ENCODE measurements around the gene CDC14B. TPM values are rescaled to one million over a fixed set of nuclear protein-coding genes. Genes with fewer than 3 reads are reported as not detected.

CDC14B gene
- total RNA-seq, 4 donors from 2014 or later: 45.9 to 59.8 (median 47.2) TPM

DNA sequence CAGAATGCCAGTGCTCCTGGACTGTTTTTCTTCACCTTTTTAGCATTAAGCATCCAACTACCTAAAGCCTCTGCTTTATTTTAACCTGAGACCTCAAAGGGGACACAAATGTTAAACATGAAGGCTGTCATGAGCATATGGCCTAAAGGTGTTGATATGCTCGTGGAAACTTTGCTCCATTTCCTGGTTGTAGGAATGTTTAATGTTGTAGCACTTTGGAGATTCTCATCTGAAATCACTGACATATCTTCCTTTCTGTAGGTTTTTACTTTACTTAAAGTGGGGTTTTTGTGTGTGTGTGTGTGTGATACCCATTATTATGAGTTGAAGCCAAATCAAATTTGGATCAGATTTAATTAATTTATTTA, 132.6 kb downstream of the CDC14B start:
- TF ChIP-seq, protein P1, sequence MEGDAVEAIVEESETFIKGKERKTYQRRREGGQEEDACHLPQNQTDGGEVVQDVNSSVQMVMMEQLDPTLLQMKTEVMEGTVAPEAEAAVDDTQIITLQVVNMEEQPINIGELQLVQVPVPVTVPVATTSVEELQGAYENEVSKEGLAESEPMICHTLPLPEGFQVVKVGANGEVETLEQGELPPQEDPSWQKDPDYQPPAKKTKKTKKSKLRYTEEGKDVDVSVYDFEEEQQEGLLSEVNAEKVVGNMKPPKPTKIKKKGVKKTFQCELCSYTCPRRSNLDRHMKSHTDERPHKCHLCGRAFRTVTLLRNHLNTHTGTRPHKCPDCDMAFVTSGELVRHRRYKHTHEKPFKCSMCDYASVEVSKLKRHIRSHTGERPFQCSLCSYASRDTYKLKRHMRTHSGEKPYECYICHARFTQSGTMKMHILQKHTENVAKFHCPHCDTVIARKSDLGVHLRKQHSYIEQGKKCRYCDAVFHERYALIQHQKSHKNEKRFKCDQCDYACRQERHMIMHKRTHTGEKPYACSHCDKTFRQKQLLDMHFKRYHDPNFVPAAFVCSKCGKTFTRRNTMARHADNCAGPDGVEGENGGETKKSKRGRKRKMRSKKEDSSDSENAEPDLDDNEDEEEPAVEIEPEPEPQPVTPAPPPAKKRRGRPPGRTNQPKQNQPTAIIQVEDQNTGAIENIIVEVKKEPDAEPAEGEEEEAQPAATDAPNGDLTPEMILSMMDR (IDR thresholded peaks at IDR 0.05; ENCODE audit: low read depth): no peak

DNA sequence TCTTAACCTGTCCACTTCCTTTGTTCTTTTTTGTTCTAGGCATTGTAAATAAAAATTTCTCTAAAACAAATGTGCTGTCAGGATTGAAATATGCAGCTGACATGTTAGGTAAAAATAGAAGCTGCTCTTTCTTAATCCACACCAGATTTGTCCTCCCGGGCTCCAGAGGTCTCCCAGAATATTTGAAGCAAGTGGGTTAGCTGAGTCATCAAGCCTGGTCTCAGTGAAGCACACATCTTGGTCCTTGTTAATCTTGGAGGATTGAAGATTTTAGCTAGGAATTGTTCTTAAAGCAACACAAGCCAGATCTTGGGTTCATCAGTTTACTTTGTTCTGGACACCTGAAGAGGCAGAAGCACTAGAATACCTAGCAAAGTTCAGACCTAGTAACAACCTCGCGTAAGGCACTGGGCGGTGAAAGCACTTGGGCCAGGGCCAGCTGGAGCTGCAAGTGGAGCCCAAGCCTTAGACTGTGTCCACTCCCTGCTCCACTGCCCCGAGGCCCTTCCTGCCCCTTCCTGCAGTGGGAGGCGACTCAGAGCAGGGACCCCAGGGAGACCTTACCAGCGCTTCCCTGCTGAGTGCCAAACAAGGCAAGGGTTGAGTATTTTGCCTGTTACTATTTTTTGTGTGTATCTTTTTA, 133.1 kb downstream of the CDC14B start:
- TF ChIP-seq, protein P1 (IDR thresholded peaks at IDR 0.05; ENCODE audit: low read depth): no peak

DNA sequence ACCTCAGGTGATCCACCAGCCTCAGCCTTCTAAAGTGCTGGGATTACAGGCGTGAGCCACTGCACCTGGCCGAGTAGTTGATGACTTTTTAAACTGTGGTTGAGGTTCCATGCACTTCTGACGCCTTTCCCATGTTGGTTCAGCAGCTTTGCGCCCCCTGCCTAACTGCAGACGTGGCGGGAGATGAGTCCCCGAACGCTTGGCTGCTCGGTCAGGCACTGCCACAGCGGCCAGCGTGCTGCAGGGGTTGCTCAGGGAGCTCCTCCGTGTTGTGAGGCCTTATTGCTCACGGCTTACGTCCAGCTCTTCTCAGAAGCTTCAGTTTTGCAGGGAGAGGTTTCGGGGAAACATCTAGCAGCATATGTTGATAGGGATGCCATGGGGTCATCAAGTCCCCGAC, 134.4 kb downstream of the CDC14B start:
- TF ChIP-seq, protein P1 (IDR thresholded peaks at IDR 0.05; ENCODE audit: low read depth): no peak

DNA sequence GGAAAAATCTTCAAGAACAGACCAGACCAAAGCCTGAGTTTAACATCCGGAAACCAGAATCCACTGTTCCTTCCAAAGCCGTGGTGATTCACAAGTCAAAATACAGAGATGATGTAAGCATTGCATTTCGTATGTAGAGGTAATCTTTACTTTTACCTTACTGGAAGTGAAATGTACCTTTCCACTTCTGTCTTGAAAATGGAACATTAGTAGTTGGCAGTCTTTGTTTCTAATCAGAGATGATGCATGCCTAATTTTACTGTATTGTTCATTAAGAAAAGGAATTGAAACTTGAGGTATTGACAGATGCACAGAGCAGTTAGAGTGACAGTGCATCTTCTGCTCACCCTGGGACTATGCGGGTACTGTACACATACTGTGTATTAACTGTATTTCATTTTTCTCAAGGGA, 135.1 kb downstream of the CDC14B start:
- TF ChIP-seq, protein P1 (IDR thresholded peaks at IDR 0.05; ENCODE audit: low read depth): no peak

DNA sequence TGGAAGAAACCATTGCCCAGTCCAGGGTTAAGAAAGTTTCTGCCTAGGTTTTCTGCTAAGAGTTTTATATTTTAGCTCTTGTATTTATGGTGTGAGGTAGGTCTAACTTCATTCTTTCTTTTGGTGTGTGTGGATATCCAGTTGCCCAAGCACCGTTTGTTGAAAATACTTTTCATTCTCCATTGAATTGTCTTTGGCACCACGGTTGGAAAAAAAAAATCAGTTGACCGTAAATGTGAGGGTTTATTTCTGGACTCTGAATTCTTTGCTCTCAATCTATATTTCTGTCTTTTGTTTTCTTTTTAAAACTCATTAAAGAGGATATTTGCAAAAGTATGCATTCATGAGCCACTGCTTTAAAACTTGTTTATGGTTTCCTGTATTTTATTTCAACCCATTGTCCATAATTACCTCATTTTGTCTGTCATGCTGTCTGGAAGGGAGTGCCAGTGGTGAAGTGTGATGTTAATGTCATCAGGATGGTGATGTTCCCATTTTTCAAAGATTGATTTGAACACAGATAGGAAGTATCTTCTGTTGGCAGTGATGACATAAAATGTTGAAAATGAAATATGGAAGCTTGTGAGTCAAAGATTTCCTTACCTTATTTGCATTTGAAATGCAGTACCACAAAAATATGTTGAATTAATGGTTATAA, 135.8 kb downstream of the CDC14B start:
- TF ChIP-seq, protein P1 (IDR thresholded peaks at IDR 0.05; ENCODE audit: low read depth): no peak

DNA sequence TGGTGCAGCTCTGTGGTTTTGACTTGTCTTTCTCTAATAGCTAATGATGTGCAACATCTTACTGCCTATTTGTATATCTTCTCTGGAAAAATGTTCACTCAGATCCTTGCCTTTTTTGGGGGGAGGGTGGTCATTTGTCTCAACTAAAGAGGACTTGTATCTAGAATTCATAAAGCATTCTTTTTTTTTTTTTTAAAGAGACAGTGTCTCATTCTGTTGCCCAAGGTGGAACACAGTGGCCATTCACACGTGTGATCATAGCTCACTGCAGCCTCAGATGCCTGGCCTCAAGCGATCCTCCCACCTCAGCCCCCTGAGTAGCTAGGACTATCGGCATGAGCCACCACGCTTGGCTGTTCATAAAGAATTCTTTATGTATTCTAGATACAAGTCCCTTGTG, 136.4 kb downstream of the CDC14B start:
- TF ChIP-seq, protein P1 (IDR thresholded peaks at IDR 0.05; ENCODE audit: low read depth): no peak

DNA sequence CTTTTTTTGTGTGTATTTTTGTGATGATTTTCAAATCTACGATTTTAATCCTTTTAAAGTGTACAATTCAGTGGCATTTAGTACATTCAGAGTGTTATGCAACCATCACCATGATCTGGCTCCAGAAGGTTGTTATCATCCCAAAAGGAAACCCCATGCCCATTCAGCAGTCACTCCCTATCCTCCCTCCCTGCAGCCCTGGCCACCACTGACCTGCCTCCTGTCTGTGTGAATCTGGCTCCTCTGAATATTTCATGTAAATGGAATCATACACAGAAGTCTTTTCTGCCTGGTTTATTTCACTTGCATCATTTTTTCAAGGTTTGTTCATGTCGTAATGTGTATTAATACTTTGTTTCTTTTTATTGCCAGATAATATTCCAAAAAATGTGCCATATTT, 137.2 kb downstream of the CDC14B start:
- TF ChIP-seq, protein P1 (IDR thresholded peaks at IDR 0.05; ENCODE audit: low read depth): no peak
